NB4 (cell line): ENCODE data around the gene TNFAIP8.

Experiments used
- MYC ChIP-seq: IDR thresholded peaks from 2 replicates; pipeline ENCODE4 v1.6.1; 2011; ENCODE audit warnings: low read depth, low read length
- POLR2A ChIP-seq: IDR thresholded peaks from 2 replicates; pipeline ENCODE4 v1.6.1; 2011; ENCODE audit warnings: mild to moderate bottlenecking; ENCODE audit not compliant: insufficient read length; ENCODE audit errors: extremely low read depth
- TF ChIP-seq, protein P1 (sequence below): IDR thresholded peaks from 2 replicates; pipeline ENCODE4 v1.6.1; 2011; ENCODE audit warnings: low read depth, low read length
- TF ChIP-seq, protein P2 (sequence below): IDR thresholded peaks from one replicate; pipeline ENCODE4 v1.5.1; 2012; ENCODE audit warnings: low read depth, low read length

DNA sequence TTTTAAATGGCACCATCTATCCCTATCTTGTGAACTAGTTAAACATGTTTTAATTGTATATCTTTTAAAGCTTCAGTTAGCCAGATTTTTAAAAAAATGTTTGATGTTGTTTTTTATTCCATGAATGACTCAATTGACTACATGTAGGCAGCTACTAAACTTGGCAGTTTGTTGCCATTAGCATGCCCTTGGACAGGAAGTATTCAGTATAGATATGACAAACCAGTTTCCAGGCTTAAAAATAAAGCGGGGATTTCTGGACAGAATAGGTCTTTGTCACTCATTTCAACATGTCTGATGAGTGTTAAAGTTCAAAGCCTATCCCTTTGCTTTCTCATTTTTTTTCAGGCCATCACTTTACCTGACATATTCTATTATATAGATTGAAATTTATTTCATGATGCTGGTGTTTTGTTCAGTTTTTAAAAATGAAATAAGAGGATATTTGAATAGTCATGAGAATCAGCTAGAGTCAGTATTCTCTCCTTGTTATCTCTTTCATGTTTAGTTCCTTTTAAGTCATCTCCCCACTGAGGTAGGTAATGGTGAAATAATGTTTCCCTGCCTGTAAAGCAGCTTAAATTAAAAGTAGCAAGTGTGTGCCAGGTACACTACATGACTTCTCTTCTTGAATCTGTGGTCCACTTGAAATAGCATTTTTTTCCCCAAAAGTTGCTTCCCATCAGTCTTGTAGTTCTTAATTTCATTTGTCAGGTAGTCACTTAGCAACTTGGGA lies 11.9 kb downstream of the TNFAIP8 start:
- no peak for TF ChIP-seq POLR2A
- TF ChIP-seq, protein P1, sequence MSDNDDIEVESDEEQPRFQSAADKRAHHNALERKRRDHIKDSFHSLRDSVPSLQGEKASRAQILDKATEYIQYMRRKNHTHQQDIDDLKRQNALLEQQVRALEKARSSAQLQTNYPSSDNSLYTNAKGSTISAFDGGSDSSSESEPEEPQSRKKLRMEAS: no peak
- TF ChIP-seq, protein P2, sequence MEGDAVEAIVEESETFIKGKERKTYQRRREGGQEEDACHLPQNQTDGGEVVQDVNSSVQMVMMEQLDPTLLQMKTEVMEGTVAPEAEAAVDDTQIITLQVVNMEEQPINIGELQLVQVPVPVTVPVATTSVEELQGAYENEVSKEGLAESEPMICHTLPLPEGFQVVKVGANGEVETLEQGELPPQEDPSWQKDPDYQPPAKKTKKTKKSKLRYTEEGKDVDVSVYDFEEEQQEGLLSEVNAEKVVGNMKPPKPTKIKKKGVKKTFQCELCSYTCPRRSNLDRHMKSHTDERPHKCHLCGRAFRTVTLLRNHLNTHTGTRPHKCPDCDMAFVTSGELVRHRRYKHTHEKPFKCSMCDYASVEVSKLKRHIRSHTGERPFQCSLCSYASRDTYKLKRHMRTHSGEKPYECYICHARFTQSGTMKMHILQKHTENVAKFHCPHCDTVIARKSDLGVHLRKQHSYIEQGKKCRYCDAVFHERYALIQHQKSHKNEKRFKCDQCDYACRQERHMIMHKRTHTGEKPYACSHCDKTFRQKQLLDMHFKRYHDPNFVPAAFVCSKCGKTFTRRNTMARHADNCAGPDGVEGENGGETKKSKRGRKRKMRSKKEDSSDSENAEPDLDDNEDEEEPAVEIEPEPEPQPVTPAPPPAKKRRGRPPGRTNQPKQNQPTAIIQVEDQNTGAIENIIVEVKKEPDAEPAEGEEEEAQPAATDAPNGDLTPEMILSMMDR: no peak
- TF ChIP-seq MYC: no peak
